Neutrophil (primary cell): ENCODE measurements around the gene HSDL1.

Experiments
- H3K27ac ChIP-seq: fragments of 200-600 bp; sonication (generic); 2 replicates; pipeline ENCODE4 v1.5.1; 2016; ENCODE audit warnings: mild to moderate bottlenecking, moderate library complexity
- H3K27me3 ChIP-seq: fragments of 200-600 bp; sonication (generic); 2 replicates; pipeline ENCODE4 v1.6.0; 2016; ENCODE audit warnings: mild to moderate bottlenecking
- H3K36me3 ChIP-seq: fragments of 200-600 bp; sonication (generic); 2 replicates; pipeline ENCODE4 v1.5.1; 2017
- H3K4me1 ChIP-seq, 2 experiments: fragments of 200-600 bp in 1 of 2; sonication (generic) in 1 of 2; 1 replicate in 1 of 2; 2 replicates in 1 of 2; pipeline versions ENCODE4 v1.5.1 to v1.6.1; 2013 to 2016; ENCODE audit warnings: low read depth in 1 of 2, low read length in 1 of 2, mild to moderate bottlenecking in 1 of 2, moderate library complexity in 1 of 2; ENCODE audit not compliant: control insufficient read depth in 1 of 2, insufficient read depth in 1 of 2
- H3K4me3 ChIP-seq, 2 experiments: fragments of 200-600 bp in 1 of 2; sonication (generic) in 1 of 2; 1 replicate in 1 of 2; 2 replicates in 1 of 2; pipeline ENCODE4 v1.5.1; 2013 to 2016; ENCODE audit warnings: low read depth in 1 of 2, low read length in 1 of 2, mild to moderate bottlenecking in 1 of 2, moderate library complexity in 1 of 2
- H3K9me3 ChIP-seq: fragments of 200-600 bp; sonication (generic); 2 replicates; pipeline ENCODE4 v1.5.1; 2016
- TF ChIP-seq, protein P1 (sequence below): fragments of 200-600 bp; sonication (generic); IDR thresholded peaks from 2 replicates; pipeline ENCODE4 v1.5.1; 2016; ENCODE audit warnings: antibody characterized with exemption

Gene HSDL1

DNA sequence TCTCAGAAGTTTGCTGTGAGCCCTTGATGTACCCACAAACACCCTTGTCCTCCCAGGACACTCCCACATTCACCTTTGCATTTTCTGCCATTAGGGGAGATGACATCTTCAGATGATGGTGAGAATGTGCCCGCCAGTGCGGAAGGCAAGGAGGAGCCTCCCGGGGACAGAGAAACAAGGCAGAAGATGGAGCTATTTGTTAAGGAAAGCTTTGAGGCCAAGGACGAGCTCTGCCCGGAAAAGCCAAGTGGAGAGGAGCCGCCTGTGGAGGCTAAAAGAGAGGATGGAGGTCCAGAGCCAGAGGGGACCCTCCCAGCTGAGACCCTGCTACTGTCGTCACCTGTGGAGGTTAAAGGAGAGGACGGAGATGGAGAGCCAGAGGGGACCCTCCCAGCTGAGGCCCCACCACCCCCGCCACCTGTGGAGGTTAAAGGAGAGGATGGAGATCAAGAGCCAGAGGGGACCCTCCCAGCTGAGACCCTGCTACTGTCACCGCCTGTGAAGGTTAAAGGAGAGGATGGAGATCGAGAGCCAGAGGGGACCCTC is 24.9 kb upstream of the HSDL1 start:
- TF ChIP-seq, protein P1, sequence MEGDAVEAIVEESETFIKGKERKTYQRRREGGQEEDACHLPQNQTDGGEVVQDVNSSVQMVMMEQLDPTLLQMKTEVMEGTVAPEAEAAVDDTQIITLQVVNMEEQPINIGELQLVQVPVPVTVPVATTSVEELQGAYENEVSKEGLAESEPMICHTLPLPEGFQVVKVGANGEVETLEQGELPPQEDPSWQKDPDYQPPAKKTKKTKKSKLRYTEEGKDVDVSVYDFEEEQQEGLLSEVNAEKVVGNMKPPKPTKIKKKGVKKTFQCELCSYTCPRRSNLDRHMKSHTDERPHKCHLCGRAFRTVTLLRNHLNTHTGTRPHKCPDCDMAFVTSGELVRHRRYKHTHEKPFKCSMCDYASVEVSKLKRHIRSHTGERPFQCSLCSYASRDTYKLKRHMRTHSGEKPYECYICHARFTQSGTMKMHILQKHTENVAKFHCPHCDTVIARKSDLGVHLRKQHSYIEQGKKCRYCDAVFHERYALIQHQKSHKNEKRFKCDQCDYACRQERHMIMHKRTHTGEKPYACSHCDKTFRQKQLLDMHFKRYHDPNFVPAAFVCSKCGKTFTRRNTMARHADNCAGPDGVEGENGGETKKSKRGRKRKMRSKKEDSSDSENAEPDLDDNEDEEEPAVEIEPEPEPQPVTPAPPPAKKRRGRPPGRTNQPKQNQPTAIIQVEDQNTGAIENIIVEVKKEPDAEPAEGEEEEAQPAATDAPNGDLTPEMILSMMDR = no peak
- peaks cover 0 to 6% of the 10 kb centered on the region in 2 experiments for H3K4me1 ChIP-seq
- H3K9me3 ChIP-seq = no peaks in the 10 kb centered on the region
- H3K36me3 ChIP-seq = no peaks in the 10 kb centered on the region
- peaks cover 30% of the 10 kb centered on the region for H3K27me3 ChIP-seq
- H3K4me3 ChIP-seq = no peak overlapping the region
- no peak overlapping the region for H3K27ac ChIP-seq

DNA sequence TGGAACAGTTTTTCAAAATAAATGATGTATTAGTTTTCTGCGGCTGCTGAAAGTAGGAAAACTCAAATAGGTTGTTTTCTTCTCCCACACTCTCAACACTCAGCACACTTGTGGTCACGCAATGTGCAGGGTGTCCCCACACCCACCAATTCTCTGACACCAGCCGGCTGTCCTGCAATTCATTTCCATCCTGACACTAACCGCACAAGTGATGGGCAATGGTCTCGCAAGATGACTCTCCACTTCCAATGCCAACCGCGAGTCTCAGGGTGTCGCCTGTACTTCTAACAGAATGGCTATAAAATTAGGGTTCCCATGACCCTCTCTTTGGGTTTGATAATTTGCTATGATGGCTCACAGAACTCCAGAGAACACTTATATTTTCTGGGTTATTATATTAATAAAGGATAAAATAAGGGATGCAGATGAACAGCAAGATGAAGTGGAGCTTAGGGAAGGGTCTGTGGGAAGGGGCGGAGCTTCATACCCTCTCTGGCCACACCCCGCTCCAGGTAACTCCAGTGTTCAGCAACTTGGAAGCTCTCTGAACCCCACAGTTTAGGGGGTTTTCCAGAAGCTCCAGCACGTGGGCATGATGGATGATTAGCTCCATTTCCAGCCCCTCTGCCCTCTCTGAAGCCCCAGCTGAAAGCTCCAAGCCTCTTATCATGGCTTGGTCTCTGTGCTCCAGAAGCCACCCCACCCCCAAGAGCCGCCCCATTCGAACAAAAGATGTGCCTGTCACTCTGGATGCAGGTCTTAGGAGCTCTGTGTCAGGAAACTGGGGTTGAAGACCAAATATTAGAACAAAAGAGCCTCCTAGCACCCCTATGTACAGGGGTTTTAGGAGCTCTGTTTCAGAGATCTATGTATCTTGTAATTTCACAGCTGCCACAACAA is 22.1 kb upstream of the HSDL1 start:
- no peaks in the 10 kb centered on the region for H3K9me3 ChIP-seq
- no peaks in the 10 kb centered on the region for H3K4me1 ChIP-seq
- no peak overlapping the region for H3K27ac ChIP-seq
- TF ChIP-seq, protein P1 = no peak
- H3K36me3 ChIP-seq = no peaks in the 10 kb centered on the region
- peaks cover 47% of the 10 kb centered on the region for H3K27me3 ChIP-seq
- H3K4me3 ChIP-seq = no peak overlapping the region

DNA sequence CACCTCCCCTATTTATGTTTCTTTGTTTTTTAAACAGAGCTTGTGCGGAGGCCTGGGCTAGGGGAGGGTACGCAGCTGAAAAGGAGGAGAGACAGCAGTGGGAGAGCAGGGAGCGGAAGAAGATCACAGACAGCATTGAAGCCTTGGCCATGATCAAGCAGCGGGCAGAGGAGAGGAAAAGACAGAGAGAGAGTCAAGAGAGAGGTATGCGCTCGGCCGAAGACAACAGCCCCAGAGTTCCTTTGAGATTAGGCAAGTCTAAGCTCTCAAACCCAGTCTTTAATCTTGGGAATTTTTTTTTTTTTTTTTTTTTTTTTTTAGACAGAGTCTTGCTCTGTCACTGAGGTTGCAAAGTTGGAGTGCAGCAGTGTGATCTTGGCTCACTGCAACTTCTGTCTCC is 20.8 kb upstream of the HSDL1 start:
- Histone ChIP-seq H3K4me1 (no peaks in the 10 kb centered on the region), H3K36me3 (no peaks in the 10 kb centered on the region), H3K4me3 (no peak overlapping the region), H3K9me3 (no peaks in the 10 kb centered on the region), H3K27me3 (peaks cover 59% of the 10 kb centered on the region), H3K27ac (no peak overlapping the region)
- TF ChIP-seq, protein P1 = no peak

DNA sequence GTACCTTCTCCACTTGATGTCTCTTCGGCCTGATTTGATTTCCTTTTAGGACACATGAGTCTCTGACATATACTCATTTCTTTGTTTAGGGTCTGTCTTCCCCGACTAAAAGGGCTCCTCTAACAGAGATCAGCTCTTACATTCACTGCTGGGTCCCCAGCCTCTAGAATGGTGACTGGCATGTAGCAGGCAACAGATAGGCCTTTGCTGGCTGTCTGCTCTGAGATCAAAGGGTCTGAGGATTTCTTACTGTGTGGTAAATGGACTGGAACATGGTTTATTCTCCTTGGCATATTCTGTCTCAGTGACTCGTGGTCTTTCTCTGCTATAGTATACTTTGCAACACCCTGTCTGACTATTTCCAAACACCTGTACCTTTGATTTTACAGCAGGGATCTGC is 16.8 kb upstream of the HSDL1 start:
- Histone ChIP-seq H3K27me3 (peaks cover 84% of the 10 kb centered on the region), H3K4me1 (no peaks in the 10 kb centered on the region), H3K27ac (no peak overlapping the region), H3K4me3 (no peak overlapping the region), H3K9me3 (no peaks in the 10 kb centered on the region), H3K36me3 (no peaks in the 10 kb centered on the region)
- TF ChIP-seq, protein P1 = no peak

DNA sequence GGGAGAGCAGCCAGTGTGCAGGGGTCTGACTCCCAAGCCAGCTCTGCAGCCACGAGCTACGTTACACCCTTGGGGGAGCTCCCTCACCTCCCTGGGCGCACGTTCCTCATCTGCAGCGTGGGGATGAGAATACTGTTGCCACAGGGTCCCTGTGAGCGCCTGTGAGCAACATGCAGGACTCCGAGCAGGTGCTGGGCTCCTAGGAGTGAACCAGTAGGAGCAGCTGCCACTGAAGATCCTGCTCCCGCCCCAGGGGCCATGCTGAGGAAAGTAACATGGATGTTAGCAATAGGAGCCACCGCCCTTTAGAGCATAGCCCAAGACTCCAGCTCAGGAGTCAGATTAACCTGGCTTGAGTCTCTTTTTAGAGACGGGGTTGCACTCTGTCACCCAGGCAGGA is 16.1 kb upstream of the HSDL1 start:
- H3K4me1 ChIP-seq = no peaks in the 10 kb centered on the region
- TF ChIP-seq, protein P1 = no peak
- H3K36me3 ChIP-seq = no peaks in the 10 kb centered on the region
- no peaks in the 10 kb centered on the region for H3K9me3 ChIP-seq
- no peak overlapping the region for H3K27ac ChIP-seq
- H3K27me3 ChIP-seq = peaks cover 84% of the 10 kb centered on the region
- no peak overlapping the region for H3K4me3 ChIP-seq
